ENCODE data around the gene ZNF253. TPM values are rescaled to one million over a fixed set of nuclear protein-coding genes. Genes with fewer than 3 reads are reported as not detected.
A peak's percentile ranks its signal among the peaks of the same experiment; 100 is the strongest.
"Not testable (repeated sequence)": the region's sequence is repeated elsewhere in the genome, so short reads cannot be mapped to it uniquely, and the experiment has no call there.

The ZNF253 gene
- total RNA-seq, 1 donor from 2014 or later, result 1.7 TPM

DNA sequence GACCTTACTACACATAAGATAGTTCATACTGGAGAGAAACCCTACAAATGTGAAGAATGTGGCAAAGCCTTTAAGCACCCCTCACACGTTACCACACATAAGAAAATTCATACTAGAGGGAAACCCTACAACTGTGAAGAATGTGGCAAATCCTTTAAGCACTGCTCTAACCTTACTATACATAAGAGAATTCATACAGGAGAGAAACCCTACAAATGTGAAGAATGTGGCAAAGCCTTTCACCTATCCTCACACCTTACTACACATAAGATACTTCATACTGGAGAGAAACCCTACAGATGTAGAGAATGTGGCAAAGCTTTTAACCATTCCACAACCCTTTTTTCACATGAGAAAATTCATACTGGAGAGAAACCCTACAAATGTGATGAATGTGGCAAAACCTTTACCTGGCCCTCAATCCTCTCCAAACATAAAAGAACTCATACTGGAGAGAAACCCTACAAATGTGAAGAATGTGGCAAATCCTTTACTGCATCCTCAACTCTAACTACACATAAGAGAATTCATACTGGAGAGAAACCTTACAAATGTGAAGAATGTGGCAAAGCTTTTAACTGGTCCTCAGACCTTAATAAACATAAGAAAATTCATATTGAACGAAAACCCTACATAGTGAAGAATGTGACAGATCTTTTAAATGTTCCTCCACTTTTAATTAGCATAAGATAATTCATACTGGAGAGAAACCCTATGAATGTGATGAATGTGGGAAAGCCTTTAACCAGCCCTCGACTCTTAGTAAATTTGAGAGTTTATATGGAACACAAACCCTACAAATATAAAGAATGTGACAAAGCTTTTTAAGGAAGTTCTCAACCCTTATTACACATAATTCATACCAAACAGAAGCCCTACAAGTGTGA lies 26.6 kb downstream of the ZNF253 start:
- DNase-seq (ENCODE audit: low read depth, low spot score), result not testable (repeated sequence)

DNA sequence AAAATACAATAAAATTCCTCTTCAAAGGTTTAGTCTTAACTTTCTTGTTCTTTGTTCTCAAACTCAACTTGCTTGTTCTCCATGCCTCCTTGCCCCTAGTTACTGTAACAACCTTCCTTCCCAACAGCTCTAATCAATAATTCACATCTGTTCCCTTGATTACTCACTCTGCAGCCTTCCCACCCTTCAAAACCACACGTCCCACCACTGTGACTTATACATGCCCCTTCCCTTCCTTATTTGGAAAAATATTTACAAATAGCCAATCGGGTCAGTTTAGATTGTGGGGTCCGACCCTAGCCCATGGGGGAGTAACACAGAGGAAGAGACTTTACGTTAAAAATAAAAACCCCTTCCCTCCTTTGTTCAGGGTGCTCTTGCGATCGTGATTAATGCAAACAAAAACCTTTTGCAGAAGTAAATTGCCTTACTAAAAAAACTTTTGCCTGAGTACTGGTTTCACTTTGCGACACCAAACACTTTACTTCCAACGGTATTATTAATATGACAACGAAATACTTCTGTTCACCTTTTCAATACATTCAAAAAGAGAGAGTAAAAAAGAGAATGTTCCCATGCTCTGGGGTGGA lies 34.6 kb downstream of the ZNF253 start:
- no peak for DNase-seq (ENCODE audit: low read depth, low spot score)

DNA sequence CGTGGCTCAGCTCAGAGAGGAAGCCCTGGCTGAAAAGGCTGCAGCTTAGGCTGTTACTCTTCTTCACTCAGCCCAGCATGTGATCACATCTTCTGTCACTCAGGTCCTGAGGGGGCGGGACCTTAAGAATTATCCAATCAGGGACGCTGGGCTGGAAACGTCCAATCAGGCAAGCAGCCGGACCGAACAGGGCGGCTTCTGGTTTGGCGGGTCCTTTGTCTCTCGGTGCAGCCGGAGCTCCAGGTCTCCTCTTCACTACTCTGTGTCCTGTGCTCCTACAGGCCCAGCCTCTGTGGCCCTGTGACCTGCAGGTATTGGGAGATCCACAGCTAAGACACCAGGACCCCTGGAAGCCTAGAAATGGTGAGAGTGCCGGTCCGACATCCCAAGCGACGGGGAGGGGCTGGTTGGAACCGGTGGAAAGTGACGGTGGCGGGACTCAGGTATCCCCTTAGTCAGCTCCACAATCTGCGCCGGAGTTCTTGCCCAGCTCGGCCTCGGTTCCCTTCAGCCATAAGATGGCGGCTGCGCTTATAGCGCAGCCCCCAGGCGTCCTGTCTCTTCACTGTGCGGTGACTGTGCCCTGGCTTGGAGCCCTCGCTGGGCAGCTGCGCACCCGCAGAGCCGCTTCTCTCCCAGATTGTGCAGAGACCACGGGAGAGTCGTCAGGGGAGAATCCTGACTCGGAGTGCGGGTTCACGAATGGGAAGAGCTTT lies 35.2 kb downstream of the ZNF253 start, which contains the start of gene ZNF93:
ZNF93 (plus strand) TSS at position 218 of the 716 bp plus-strand sequence; CDS start at position 361, 143 bp downstream.
- peak; percentile 89 for DNase-seq (ENCODE audit: low read depth, low spot score)

DNA sequence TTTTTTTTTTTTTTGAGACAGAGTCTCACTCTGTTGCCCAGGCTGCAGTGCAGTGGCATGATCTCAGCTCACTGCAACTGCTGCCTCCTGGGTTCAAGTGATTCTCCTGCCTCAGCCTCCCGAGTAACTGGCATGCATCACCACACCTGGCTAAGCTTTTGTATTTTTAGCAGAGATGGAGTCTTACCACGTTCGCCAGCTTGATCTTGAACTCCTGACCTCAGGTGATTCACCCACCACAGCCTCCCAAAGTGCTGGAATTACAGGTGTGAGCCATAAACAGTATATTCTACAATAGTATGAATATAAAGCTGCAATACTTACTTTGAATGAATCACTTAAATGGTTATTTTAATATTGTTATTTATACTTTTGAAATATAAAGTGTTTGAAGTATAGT lies 41.9 kb downstream of the ZNF253 start:
- not testable (repeated sequence) for DNase-seq (ENCODE audit: low read depth, low spot score)

DNA sequence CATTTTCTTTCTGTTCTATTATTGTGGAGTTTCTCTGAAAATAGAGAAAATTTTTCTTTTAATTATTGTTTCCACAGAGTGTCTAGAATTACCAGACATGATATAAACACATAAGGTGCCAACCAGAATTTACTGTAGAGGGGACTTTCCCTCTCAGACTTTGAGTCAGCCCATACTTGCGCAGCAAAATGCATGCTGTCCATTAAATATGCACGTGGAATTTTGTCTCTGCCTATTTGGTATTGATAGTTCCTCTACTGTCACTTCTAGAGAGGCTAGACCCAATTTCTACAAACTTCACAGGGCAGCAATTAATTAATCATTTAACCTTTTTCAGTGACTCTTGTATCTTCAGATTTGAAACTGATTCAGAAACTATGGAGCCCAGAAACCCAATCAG lies 44.0 kb downstream of the ZNF253 start:
- DNase-seq (ENCODE audit: low read depth, low spot score), result no peak

DNA sequence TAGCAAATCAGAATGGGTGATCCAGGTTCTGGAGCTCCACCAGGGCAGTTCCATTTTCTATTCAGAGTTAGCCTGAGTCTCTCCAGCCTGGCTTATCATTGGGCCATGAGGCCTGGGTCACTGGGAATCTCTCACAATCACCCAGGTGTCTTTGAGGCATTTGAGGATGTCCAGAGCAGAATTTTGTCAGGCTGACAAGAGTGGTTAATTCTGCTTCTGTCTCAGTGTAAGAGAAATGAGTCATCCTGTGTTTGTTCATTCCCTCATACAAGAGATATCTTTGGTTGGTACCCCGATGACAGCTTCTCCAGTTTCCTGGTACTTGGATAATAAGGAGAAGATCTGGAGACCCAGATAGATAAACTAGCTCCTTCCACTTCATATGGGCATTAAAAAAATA lies 45.5 kb downstream of the ZNF253 start:
- no peak for DNase-seq (ENCODE audit: low read depth, low spot score)

DNA sequence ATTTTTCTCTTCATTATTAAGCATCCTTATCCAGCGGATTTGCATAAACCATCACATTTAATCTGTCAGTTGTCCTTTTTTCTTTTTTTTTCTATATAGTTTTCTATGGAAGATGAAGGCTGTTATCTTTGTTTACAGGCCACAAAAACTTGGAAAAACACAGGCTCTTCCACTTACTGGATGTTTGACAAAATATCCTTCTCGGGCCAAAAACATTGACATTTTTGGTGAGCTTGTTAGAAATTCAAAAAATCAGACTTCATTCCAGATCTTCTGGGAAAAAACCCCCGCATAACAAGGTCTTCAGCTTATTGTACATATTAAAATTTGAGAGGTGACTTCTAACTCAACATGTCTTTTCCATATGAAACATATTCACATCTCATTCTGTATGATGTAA lies 48.9 kb downstream of the ZNF253 start:
- no peak for DNase-seq (ENCODE audit: low read depth, low spot score)

DNA sequence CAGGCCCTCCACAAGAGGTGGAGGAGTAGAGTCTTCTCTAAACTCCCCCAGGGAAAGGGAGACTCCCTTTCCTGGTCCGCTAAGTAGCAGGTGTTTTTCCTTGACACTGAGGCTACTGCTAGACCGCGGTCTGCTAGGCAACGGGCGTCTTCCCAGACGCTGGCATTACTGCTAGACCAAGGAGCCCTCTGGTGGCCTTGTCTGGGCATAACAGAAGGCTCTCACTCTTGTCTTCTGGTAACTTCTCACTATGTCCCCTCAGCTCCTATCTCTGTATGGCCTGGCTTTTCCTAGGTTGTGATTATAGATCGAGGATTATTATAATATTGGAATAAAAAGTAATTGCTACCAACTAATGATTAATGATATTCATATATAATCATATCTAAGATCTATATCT lies 64.7 kb downstream of the ZNF253 start:
- DNase-seq (ENCODE audit: low read depth, low spot score), result not testable (repeated sequence)

DNA sequence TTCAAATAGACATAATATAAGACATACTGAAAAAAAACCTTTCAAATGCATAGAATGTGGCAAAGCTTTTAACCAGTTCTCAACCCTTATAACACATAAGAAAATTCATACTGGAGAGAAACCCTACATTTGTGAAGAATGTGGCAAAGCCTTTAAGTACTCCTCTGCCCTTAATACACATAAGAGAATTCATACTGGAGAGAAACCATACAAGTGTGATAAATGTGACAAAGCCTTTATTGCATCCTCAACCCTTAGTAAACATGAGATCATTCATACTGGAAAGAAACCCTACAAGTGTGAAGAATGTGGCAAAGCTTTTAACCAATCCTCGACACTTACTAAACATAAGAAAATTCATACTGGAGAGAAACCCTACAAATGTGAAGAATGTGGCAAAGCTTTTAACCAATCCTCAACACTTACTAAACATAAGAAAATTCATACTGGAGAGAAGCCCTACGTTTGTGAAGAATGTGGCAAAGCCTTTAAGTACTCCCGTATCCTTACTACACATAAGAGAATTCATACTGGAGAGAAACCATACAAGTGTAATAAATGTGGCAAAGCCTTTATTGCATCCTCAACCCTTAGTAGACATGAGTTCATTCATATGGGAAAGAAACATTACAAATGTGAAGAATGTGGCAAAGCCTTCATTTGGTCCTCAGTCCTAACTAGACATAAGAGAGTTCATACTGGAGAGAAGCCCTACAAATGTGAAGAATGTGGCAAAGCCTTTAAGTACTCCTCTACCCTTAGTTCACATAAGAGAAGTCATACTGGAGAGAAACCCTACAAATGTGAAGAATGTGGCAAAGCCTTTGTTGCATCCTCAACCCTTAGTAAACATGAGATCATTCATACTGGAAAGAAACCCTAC lies 68.0 kb downstream of the ZNF253 start:
- not testable (repeated sequence) for DNase-seq (ENCODE audit: low read depth, low spot score)

DNA sequence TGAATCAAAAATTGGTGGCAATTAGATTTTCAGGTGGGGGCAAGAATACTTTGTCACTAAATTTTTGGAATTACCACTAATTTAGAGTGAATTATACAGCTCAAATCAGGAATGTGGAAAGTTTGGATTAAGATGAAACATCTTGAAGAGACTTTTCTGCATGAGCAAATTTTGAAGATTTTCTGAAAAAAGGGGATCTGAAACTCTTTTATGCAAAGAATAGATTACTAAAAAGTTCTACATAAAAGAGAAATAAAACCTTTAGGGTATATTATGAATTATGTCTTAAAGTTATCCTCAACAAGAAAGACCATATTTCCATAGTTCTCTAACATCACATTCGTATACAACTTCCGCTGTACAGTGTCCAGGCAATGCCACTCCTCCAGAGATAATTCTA lies 71.7 kb downstream of the ZNF253 start:
- DNase-seq (ENCODE audit: low read depth, low spot score), result no peak

DNA sequence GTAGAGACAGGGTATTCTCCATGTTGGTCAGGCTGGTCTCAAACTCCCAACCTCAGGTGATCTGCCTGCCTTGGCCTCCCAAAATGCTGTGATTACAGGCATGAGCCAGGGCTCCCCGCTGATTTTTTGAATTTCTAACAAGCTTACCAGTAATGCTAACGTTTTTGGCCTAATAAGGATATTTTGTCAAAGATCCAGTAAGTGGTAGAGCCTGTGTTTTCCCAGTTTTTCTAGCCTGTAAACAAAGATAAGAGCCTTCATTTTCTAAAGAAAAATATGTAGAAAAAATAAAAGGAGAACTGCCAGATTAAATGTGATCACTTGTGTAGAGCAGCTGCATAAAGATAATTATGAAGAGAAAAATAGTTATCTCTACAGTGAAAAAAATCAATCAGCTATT lies 72.8 kb downstream of the ZNF253 start:
- no peak for DNase-seq (ENCODE audit: low read depth, low spot score)

DNA sequence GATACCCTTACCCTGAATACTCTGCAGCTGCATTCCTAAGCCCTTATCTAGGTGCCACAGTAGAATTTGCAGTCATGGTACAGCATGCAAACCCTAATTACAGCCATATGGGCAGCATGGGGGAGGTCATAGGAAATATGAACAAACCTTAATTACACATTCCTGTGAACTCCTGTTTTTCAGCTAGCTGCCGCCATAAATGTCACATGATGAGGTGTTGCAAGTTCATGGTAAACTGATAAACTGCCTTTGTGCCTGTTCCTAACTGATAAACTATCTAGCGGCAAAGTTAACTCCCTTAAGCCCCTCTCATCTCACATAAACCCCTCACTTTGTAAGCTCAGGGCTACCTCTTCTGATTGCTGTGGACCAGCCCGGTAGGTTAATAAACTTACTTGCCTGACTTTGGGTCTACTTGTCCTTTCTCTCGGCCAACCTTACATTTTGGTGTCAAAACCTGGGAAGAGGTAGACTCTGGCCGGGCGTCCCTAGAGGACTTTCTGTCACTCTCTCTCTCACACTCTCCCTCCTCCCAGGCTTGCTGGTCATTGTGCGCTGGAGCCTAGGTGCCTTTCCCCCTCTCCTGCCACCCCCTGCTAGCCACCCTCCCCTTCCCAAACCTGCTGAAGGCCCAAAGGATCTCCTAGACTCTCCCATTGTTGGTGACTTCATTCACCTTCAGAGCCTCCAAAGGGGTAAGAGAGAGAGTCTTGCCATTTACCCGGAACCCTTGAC lies 78.3 kb downstream of the ZNF253 start:
- no peak for DNase-seq (ENCODE audit: low read depth, low spot score)

Other genes with a start within 250 kb of the ZNF253 start
- 0.07 TPM in 2 replicates for gene PBX4, start 247.2 kb upstream of the ZNF253 start, total RNA-seq
- 0.33 and 0.53 TPM in 2 replicates for gene LPAR2, start 237.7 kb upstream of the ZNF253 start, total RNA-seq
- gene GMIP, start 222.2 kb upstream of the ZNF253 start, total RNA-seq, result 7.2 and 9.2 TPM in 2 replicates
- 21.9 and 26.6 TPM in 2 replicates for gene ATP13A1, start 202.2 kb upstream of the ZNF253 start, total RNA-seq
- gene ZNF101, start 197.0 kb upstream of the ZNF253 start, total RNA-seq, result 11.0 and 15.7 TPM in 2 replicates
- gene ZNF14, start 132.8 kb upstream of the ZNF253 start, total RNA-seq, result 3.7 and 5.2 TPM in 2 replicates
- 1.4 and 8.0 TPM in 2 replicates for gene ZNF506, start 44.1 kb upstream of the ZNF253 start, total RNA-seq
- gene ZNF93, start 35.1 kb downstream of the ZNF253 start, total RNA-seq, result 3.9 and 7.3 TPM in 2 replicates
- 0.53 and 1.7 TPM in 2 replicates for gene ZNF682, start 173.6 kb downstream of the ZNF253 start, total RNA-seq
- gene ZNF90, start 212.1 kb downstream of the ZNF253 start, total RNA-seq, result 0.66 and 1.8 TPM in 2 replicates